H9 (cell line): ENCODE measurements around the gene AGBL4. TPM values are rescaled to one million over a fixed set of nuclear protein-coding genes. Genes with fewer than 3 reads are reported as not detected.

Experiments
- DNase-seq: peaks from one replicate; pipeline ENCODE4 v3.0.0-alpha.2; 2017
- H2AFZ ChIP-seq: one replicate; pipeline ENCODE4 v1.6.1; 2013; ENCODE audit warnings: mild to moderate bottlenecking, low read length, control low read depth, moderate library complexity
- H2AK5ac ChIP-seq: 2 replicates; pipeline ENCODE4 v1.6.1; 2013; ENCODE audit warnings: low read length, control low read depth, mixed read lengths; ENCODE audit not compliant: insufficient read length
- H2BK120ac ChIP-seq: one replicate; pipeline ENCODE4 v1.6.1; 2013; ENCODE audit warnings: low read depth, mild to moderate bottlenecking, low read length, control low read depth, inconsistent platforms; ENCODE audit not compliant: poor library complexity, severe bottlenecking
- H2BK12ac ChIP-seq: 2 replicates; pipeline ENCODE4 v1.6.1; 2013; ENCODE audit warnings: low read length, control low read depth, mixed read lengths, low read depth; ENCODE audit not compliant: insufficient read length
- H2BK15ac ChIP-seq: 2 replicates; pipeline ENCODE4 v1.6.1; 2013; ENCODE audit warnings: low read depth, low read length, control low read depth
- H2BK20ac ChIP-seq: one replicate; pipeline ENCODE4 v1.6.1; 2013; ENCODE audit warnings: low read depth, mild to moderate bottlenecking, low read length, control low read depth, inconsistent platforms; ENCODE audit not compliant: poor library complexity, severe bottlenecking
- H2BK5ac ChIP-seq: 2 replicates; pipeline ENCODE4 v1.6.1; 2013; ENCODE audit warnings: low read length, control low read depth, mixed read lengths; ENCODE audit not compliant: insufficient read length
- H3K14ac ChIP-seq: 2 replicates; pipeline ENCODE4 v1.6.1; 2013; ENCODE audit warnings: low read length, control low read depth; ENCODE audit not compliant: insufficient read depth
- H3K18ac ChIP-seq: 2 replicates; pipeline ENCODE4 v1.6.1; 2013; ENCODE audit warnings: low read depth, mild to moderate bottlenecking, mixed read lengths, low read length, control low read depth; ENCODE audit not compliant: insufficient read length
- H3K23ac ChIP-seq: 2 replicates; pipeline ENCODE4 v1.6.1; 2013; ENCODE audit warnings: low read length, control low read depth, mixed read lengths, low read depth; ENCODE audit not compliant: insufficient read length
- H3K23me2 ChIP-seq: 2 replicates; pipeline ENCODE4 v1.6.1; 2013; ENCODE audit warnings: low read depth, mild to moderate bottlenecking, mixed read lengths, low read length, control low read depth; ENCODE audit not compliant: insufficient read length, poor library complexity, severe bottlenecking
- H3K27ac ChIP-seq: 2 replicates; pipeline ENCODE4 v1.5.1; 2013; ENCODE audit warnings: low read length, control low read depth, mixed read lengths, low read depth; ENCODE audit not compliant: insufficient read length
- H3K27me3 ChIP-seq: 2 replicates; pipeline ENCODE4 v1.6.1; 2013; ENCODE audit warnings: low read length, control low read depth, inconsistent platforms; ENCODE audit not compliant: insufficient read depth
- H3K4ac ChIP-seq: 2 replicates; pipeline ENCODE4 v1.6.1; 2013; ENCODE audit warnings: low read depth, mild to moderate bottlenecking, control low read depth, inconsistent platforms, low read length, moderate library complexity
- H3K4me1 ChIP-seq: 2 replicates; pipeline ENCODE4 v1.6.1; 2013; ENCODE audit warnings: low read length, control low read depth, inconsistent platforms; ENCODE audit not compliant: insufficient read depth
- H3K4me2 ChIP-seq: 2 replicates; pipeline ENCODE4 v1.6.1; 2013; ENCODE audit warnings: low read length, control low read depth, mixed read lengths; ENCODE audit not compliant: insufficient read length, insufficient read depth
- H3K56ac ChIP-seq: 2 replicates; pipeline ENCODE4 v1.6.1; 2013; ENCODE audit warnings: low read depth, mild to moderate bottlenecking, mixed read lengths, low read length, control low read depth; ENCODE audit not compliant: insufficient read length
- H3K79me1 ChIP-seq: 2 replicates; pipeline ENCODE4 v1.6.1; 2013; ENCODE audit warnings: low read depth, mild to moderate bottlenecking, moderate library complexity, low read length, control low read depth, inconsistent platforms; ENCODE audit not compliant: insufficient read depth, poor library complexity, severe bottlenecking
- H3K79me2 ChIP-seq: 2 replicates; pipeline ENCODE4 v1.6.1; 2013; ENCODE audit warnings: low read length, control low read depth, inconsistent platforms; ENCODE audit not compliant: insufficient read depth
- H3K9ac ChIP-seq: 2 replicates; pipeline ENCODE4 v1.6.1; 2013; ENCODE audit warnings: low read length, control low read depth, mixed read lengths; ENCODE audit not compliant: insufficient read length; ENCODE audit errors: extremely low read depth
- H3K9me3 ChIP-seq: one replicate; pipeline ENCODE4 v1.6.1; 2013; ENCODE audit warnings: low read depth, low read length, inconsistent platforms; ENCODE audit not compliant: control insufficient read depth
- H3T11ph ChIP-seq: one replicate; pipeline ENCODE4 v1.6.1; 2013; ENCODE audit warnings: mild to moderate bottlenecking, low read length, control low read depth, inconsistent platforms
- H4K20me1 ChIP-seq: one replicate; pipeline ENCODE4 v1.6.1; 2013; ENCODE audit not compliant: control insufficient read depth, insufficient read length, insufficient read depth
- H4K5ac ChIP-seq: 2 replicates; pipeline ENCODE4 v1.6.1; 2013; ENCODE audit warnings: low read depth, mild to moderate bottlenecking, mixed read lengths, low read length, control low read depth; ENCODE audit not compliant: insufficient read length
- H4K8ac ChIP-seq: replicated peaks from 2 replicates; pipeline ENCODE4 v1.6.1; 2013; ENCODE audit warnings: low read length, control low read depth, mixed read lengths, low read depth; ENCODE audit not compliant: insufficient read length
- H4K91ac ChIP-seq: 2 replicates; pipeline ENCODE4 v1.6.1; 2013; ENCODE audit warnings: low read depth, mild to moderate bottlenecking, moderate library complexity, mixed read lengths, low read length, control low read depth; ENCODE audit not compliant: insufficient read length
- H3K27ac Mint-ChIP-seq, 3 experiments: 2 replicates in 2 of 3; 3 replicates in 1 of 3; pipeline ENCODE4 v1.8.0; 2020 to 2021; ENCODE audit warnings: mixed read lengths in 3 of 3, mild to moderate bottlenecking in 1 of 3, moderate library complexity in 1 of 3
- H3K27me3 Mint-ChIP-seq: 2 replicates; pipeline ENCODE4 v1.8.0; 2021; ENCODE audit warnings: low read depth, mild to moderate bottlenecking, moderate library complexity, mixed read lengths
- H3K36me3 Mint-ChIP-seq, 3 experiments: 2 replicates in 2 of 3; 3 replicates in 1 of 3; pipeline ENCODE4 v1.8.0; 2020 to 2021; ENCODE audit warnings: low read depth in 3 of 3, mixed read lengths in 3 of 3; ENCODE audit not compliant: insufficient read depth in 1 of 3
- H3K4me1 Mint-ChIP-seq, 2 experiments: 2 replicates each; pipeline ENCODE4 v1.8.0; 2020; ENCODE audit warnings: mixed read lengths in 2 of 2
- H3K4me3 Mint-ChIP-seq, 2 experiments: 2 replicates in 1 of 2; 3 replicates in 1 of 2; pipeline ENCODE4 v1.8.0; 2020 to 2021; ENCODE audit warnings: mild to moderate bottlenecking in 2 of 2, mixed read lengths in 2 of 2, moderate library complexity in 1 of 2
- H3K9me3 Mint-ChIP-seq, 2 experiments: 2 replicates in 1 of 2; 3 replicates in 1 of 2; pipeline ENCODE4 v1.8.0; 2020; ENCODE audit warnings: mild to moderate bottlenecking in 2 of 2, mixed read lengths in 2 of 2, moderate library complexity in 1 of 2
- CTCF ChIP-seq: fragments of 200-600 bp; sonication (generic); conservative IDR thresholded peaks from 3 replicates; pipeline ENCODE4 v1.8.0; 2021; ENCODE audit warnings: antibody characterized with exemption, mild to moderate bottlenecking
- WGBS: extraction: QIAGEN DNeasy Blood & Tissue Kit; methylation state at CpG from one replicate; pipeline ENCODE4 v1.1.7; 2013; ENCODE audit warnings: missing lambda C conversion rate, low lambda C conversion rate, mixed read lengths; ENCODE audit not compliant: insufficient read length; ENCODE audit errors: extremely low coverage; 5-methylcytosine and 5-hydroxymethylcytosine counted together
- total RNA-seq: library from RNA; stranded (reverse); gene quantifications from 2 replicates; pipeline ENCODE4 v1.2.1, GENCODE V29; 2021

The AGBL4 gene
- total RNA-seq, 1 experiment from 2014 or later = not detected

GRCh38 chr1:49364676-49365075, 659.1 kb downstream of the AGBL4 start:
- no peak for TF ChIP-seq CTCF

More at GRCh38 chr1:49364676-49365075, 659.1 kb downstream of the AGBL4 start:
- no peak overlapping the region for H2AFZ ChIP-seq
- no peaks in the 10 kb centered on the region; the same call in 1 of the 2 replicates for H3K27me3 Mint-ChIP-seq
- no peaks in the 10 kb centered on the region for H3K79me2 ChIP-seq
- no peaks in the 10 kb centered on the region for H4K20me1 ChIP-seq
- H3K56ac ChIP-seq = no peak overlapping the region
- H4K8ac ChIP-seq = no peak overlapping the region
- H3K27ac ChIP-seq = no peak overlapping the region
- no CpG with 5 or more reads among the region's 7 CpGs for WGBS
- H3K4me1 Mint-ChIP-seq = no peaks in the 10 kb centered on the region
- no peaks in the 10 kb centered on the region for H3K4me1 ChIP-seq
- H2BK120ac ChIP-seq = no peak overlapping the region
- no peak overlapping the region for H3K4me3 Mint-ChIP-seq
- no peak overlapping the region for H3T11ph ChIP-seq
- H2BK20ac ChIP-seq = no peak overlapping the region
- no peak overlapping the region for H4K5ac ChIP-seq
- no peak overlapping the region for H3K23ac ChIP-seq
- peaks cover 58% of the 10 kb centered on the region for H3K9me3 ChIP-seq
- no peak overlapping the region for H3K4ac ChIP-seq
- H3K18ac ChIP-seq = no peak overlapping the region
- H4K91ac ChIP-seq = no peak overlapping the region
- H3K9ac ChIP-seq = no peak overlapping the region
- H2BK15ac ChIP-seq = no peak overlapping the region
- H3K14ac ChIP-seq = no peak overlapping the region
- H3K23me2 ChIP-seq = no peaks in the 10 kb centered on the region
- no peak overlapping the region for H2BK12ac ChIP-seq
- DNase-seq = no peak
- no peak overlapping the region for H3K27ac Mint-ChIP-seq
- no peak overlapping the region for H2AK5ac ChIP-seq
- no peak overlapping the region for H3K4me2 ChIP-seq
- H3K79me1 ChIP-seq = no peaks in the 10 kb centered on the region
- H2BK5ac ChIP-seq = no peak overlapping the region
- peaks cover 79 to 85% of the 10 kb centered on the region in 2 experiments for H3K9me3 Mint-ChIP-seq
- no peaks in the 10 kb centered on the region for H3K27me3 ChIP-seq
- H3K36me3 Mint-ChIP-seq = peaks cover 0 to 23% (median 2%) of the 10 kb centered on the region in 3 experiments; a peak in 4 of 7 replicates
